GM12878 (cell line): ENCODE results near the gene GMDS. TPM values are rescaled to one million over a fixed set of nuclear protein-coding genes. Genes with fewer than 3 reads are reported as not detected.

Experiments
- ATAC-seq: fragments of 200-7000 bp; cut with Tn5 transposase; 3 replicates; pipeline ENCODE4 v1.9.1; 2020; ENCODE audit warnings: mild to moderate bottlenecking, moderate library complexity
- BruUV-seq: library from RNA; stranded (reverse); fragments of 400-500 nt; replicated peaks from 2 replicates; lab custom pipeline; 2021; lab: Mats Ljungman, UMichigan
- CTCF ChIA-PET: fragments of 300-600 bp; sonication (Branson Sonifier 250); formaldehyde crosslinking; extraction: SDS; loops from one replicate; lab custom pipeline; 2021; ENCODE audit warnings: inconsistent platforms; lab: Yijun Ruan, JAX
- POLR2A ChIA-PET: fragments of 350-600 bp; formaldehyde crosslinking; extraction: SDS; loops from one replicate; lab custom pipeline; 2021; ENCODE audit warnings: inconsistent platforms; lab: Charles Lee
- RAD21 ChIA-PET: fragments of 300-600 bp; sonication (Branson Sonifier 250); formaldehyde crosslinking; loops from one replicate; lab custom pipeline; 2023; ENCODE audit warnings: antibody characterized with exemption; ENCODE audit not compliant: unreplicated experiment; lab: Charles Lee
- SMC1A ChIA-PET: fragments of 300-600 bp; sonication (Branson Sonifier 250); formaldehyde crosslinking; loops from one replicate; lab custom pipeline; 2023; ENCODE audit not compliant: unreplicated experiment, uncharacterized antibody; lab: Charles Lee
- DNase-seq: peaks from one replicate; pipeline ENCODE4 v3.0.0-alpha.2; 2011; ENCODE audit warnings: low read depth, low spot score
- FAIRE-seq: peaks from 3 replicates; lab custom pipeline; 2011; peaks lifted over from hg19 to GRCh38; lab: Jason Lieb, UNC
- H2AFZ ChIP-seq: 2 replicates; pipeline ENCODE4 v1.6.0; 2011; ENCODE audit warnings: low read depth, low read length, control low read depth; ENCODE audit not compliant: control insufficient read depth
- H3K27ac ChIP-seq: 2 replicates; pipeline ENCODE4 v1.5.1; 2011; ENCODE audit warnings: control low read depth; ENCODE audit not compliant: control insufficient read depth, insufficient read depth
- H3K27me3 ChIP-seq, 2 experiments: replicated peaks in 1 of 2; 2 replicates each; pipeline versions ENCODE4 v1.6.0 to v1.6.1; 2011; ENCODE audit warnings: low read length in 1 of 2; ENCODE audit not compliant: control insufficient read depth in 2 of 2, insufficient read depth in 2 of 2
- H3K36me3 ChIP-seq, 2 experiments: 2 replicates each; pipeline ENCODE4 v1.5.1; 2011; ENCODE audit warnings: low read length in 1 of 2; ENCODE audit not compliant: control insufficient read depth in 2 of 2, insufficient read depth in 2 of 2
- H3K4me1 ChIP-seq: 2 replicates; pipeline ENCODE4 v1.6.1; 2011; ENCODE audit warnings: mild to moderate bottlenecking, low read length, moderate library complexity, mixed read lengths; ENCODE audit not compliant: control insufficient read depth, insufficient read depth
- H3K4me2 ChIP-seq: 2 replicates; pipeline ENCODE4 v1.6.0; 2011; ENCODE audit warnings: control low read depth; ENCODE audit not compliant: control insufficient read depth, insufficient read depth
- H3K4me3 ChIP-seq: fragments of 200-600 bp; sonication (generic); 2 replicates; pipeline ENCODE4 v1.5.1; 2016
- H3K79me2 ChIP-seq: 2 replicates; pipeline ENCODE4 v1.6.0; 2011; ENCODE audit warnings: low read length; ENCODE audit not compliant: control insufficient read depth, insufficient read depth
- H3K9ac ChIP-seq: 2 replicates; pipeline ENCODE4 v1.8.0; 2011; ENCODE audit warnings: low read length, control low read depth, mixed read lengths; ENCODE audit not compliant: control insufficient read depth, insufficient read depth
- H3K9me3 ChIP-seq: replicated peaks from 3 replicates; pipeline ENCODE4 v1.5.1; 2011; ENCODE audit warnings: mild to moderate bottlenecking, low read length; ENCODE audit not compliant: control insufficient read depth, insufficient read depth
- H4K20me1 ChIP-seq: 2 replicates; pipeline ENCODE4 v1.6.0; 2011; ENCODE audit not compliant: control insufficient read depth, insufficient read depth
- BCL11A ChIP-seq: IDR thresholded peaks from 2 replicates; pipeline ENCODE4 v1.6.1; 2011; ENCODE audit warnings: low read depth, low read length
- BCL3 ChIP-seq: IDR thresholded peaks from 2 replicates; pipeline ENCODE4 v1.6.1; 2011; ENCODE audit warnings: borderline replicate concordance, low read depth, mild to moderate bottlenecking, moderate library complexity, low read length; ENCODE audit not compliant: insufficient read depth, poor library complexity, severe bottlenecking
- BHLHE40 ChIP-seq, 2 experiments: fragments of 450-650 bp in 1 of 2; IDR thresholded peaks; 2 replicates each; pipeline ENCODE4 v1.6.1; 2011 to 2017; ENCODE audit warnings: low read depth in 2 of 2, borderline replicate concordance in 1 of 2, improper control_type of control experiment in 1 of 2, low read length in 1 of 2, mild to moderate bottlenecking in 1 of 2
- DPF2 ChIP-seq: fragments of 450-650 bp; IDR thresholded peaks from 2 replicates; pipeline ENCODE4 v1.6.1; 2017; ENCODE audit warnings: mild to moderate bottlenecking
- E2F4 ChIP-seq: IDR thresholded peaks from 2 replicates; pipeline ENCODE4 v1.6.1; 2012; ENCODE audit warnings: low read depth, low read length, improper control_type of control experiment
- HDAC2 ChIP-seq: fragments of 200-600 bp; sonication (generic); IDR thresholded peaks from 2 replicates; pipeline ENCODE4 v1.6.1; 2017
- HDGF ChIP-seq: fragments of 450-650 bp; IDR thresholded peaks from 2 replicates; pipeline ENCODE4 v1.6.1; 2016; ENCODE audit warnings: antibody characterized with exemption
- KDM1A ChIP-seq: fragments of 200-600 bp; sonication (generic); IDR thresholded peaks from 2 replicates; pipeline ENCODE4 v1.6.1; 2016; ENCODE audit warnings: borderline replicate concordance
- MTA3 ChIP-seq: IDR thresholded peaks from 2 replicates; pipeline ENCODE4 v1.6.1; 2012; ENCODE audit warnings: low read length, inconsistent platforms, borderline replicate concordance
- NRF1 ChIP-seq: conservative IDR thresholded peaks from 2 replicates; pipeline ENCODE4 v1.6.1; 2011; ENCODE audit warnings: mild to moderate bottlenecking, low read depth, low read length, improper control_type of control experiment
- POLR2AphosphoS5 ChIP-seq: IDR thresholded peaks from 2 replicates; pipeline ENCODE4 v1.6.1; 2011; ENCODE audit warnings: mild to moderate bottlenecking, low read length, inconsistent platforms
- RAD51 ChIP-seq: fragments of 450-650 bp; IDR thresholded peaks from 2 replicates; pipeline ENCODE4 v1.6.1; 2016; ENCODE audit warnings: moderate library complexity, mild to moderate bottlenecking, inconsistent platforms
- RUNX3 ChIP-seq: IDR thresholded peaks from 2 replicates; pipeline ENCODE4 v1.6.1; 2012; ENCODE audit warnings: low read length, inconsistent platforms
- SIX5 ChIP-seq: IDR thresholded peaks from 2 replicates; pipeline ENCODE4 v1.6.1; 2011; ENCODE audit warnings: mild to moderate bottlenecking, low read depth, low read length, moderate library complexity; ENCODE audit not compliant: severe bottlenecking
- WGBS: methylation state at CpG from one replicate; pipeline ENCODE4 v1.1.6; 2016; ENCODE audit warnings: low lambda C conversion rate; ENCODE audit not compliant: insufficient replicate concordance, insufficient coverage; ENCODE audit errors: missing lambda C conversion rate; 5-methylcytosine and 5-hydroxymethylcytosine counted together
- in situ Hi-C: fragments of 300-500 bp; cut with MboI; formaldehyde crosslinking; loops from 9 replicates; pipeline ENCODE4 v1.14.3; 2018; ENCODE audit warnings: mixed read lengths
- intact Hi-C: fragments of 100-400 bp; cut with micrococcal nuclease; formaldehyde crosslinking; loops from one replicate; pipeline ENCODE4 v1.14.2; 2022; ENCODE audit not compliant: unreplicated experiment
- polyA plus RNA-seq, 11 experiments: library from polyadenylated mRNA; depleted of rRNA in 4 of 11; unstranded in 6 of 11; stranded (reverse) in 5 of 11; fragments of >200 nt; fragmentation: Nextera tagmentation in 4 of 11; fragmentation: Illumina TruSeq in 1 of 11; extraction: Ambion mirVana in 4 of 11; extraction: Trizol in 1 of 11; gene quantifications; 1 replicate in 1 of 11; 2 replicates in 10 of 11; pipeline versions ENCODE4 v1.2.1 to v1.2.3, GENCODE V29; 2011 to 2016; ENCODE audit warnings: inconsistent platforms in 2 of 11, missing spikeins in 2 of 11, low read depth in 1 of 11
- total RNA-seq, 4 experiments: library from RNA; depleted of rRNA in 3 of 4; stranded (reverse); fragments of >200 nt in 3 of 4; fragmentation: Illumina TruSeq in 1 of 4; extraction: Trizol in 1 of 4; gene quantifications; 2 replicates each; pipeline versions ENCODE4 v1.2.1 to v1.2.3, GENCODE V29; 2013 to 2021

Gene GMDS
- total and polyA plus RNA-seq, 10 of the 15 experiments (the other 5 are each of a cell fraction or from before 2014, with no cell fraction given) = 0.61 to 53.8 (median 29.3) TPM

GRCh38 chr6:2126351-2126750 is 119.1 kb downstream of the GMDS start:
- H3K4me3 ChIP-seq = no peak overlapping the region
- POLR2A ChIA-PET = no interaction called here
- CTCF ChIA-PET = interaction anchor here (1.0 to 1.1 kb wide), 2 partner anchors 10 to 22 kb away, joined by 3 read pairs; no protein-coding TSS in a partner anchor
- H3K27ac ChIP-seq = no peak overlapping the region
- H3K79me2 ChIP-seq = no peaks in the 10 kb centered on the region
- H3K27me3 ChIP-seq = no peaks in the 10 kb centered on the region
- DNase-seq (no peak), ATAC-seq (no peak), FAIRE-seq (no peak)
- peaks cover 19% of the 10 kb centered on the region for H3K4me1 ChIP-seq
- RAD21 ChIA-PET = no interaction called here
- in situ Hi-C loops (no loop called here), intact Hi-C loops (no loop called here)
- 97% methylated on average over 6 of the region's 7 CpGs for WGBS
- H3K9ac ChIP-seq = no peak overlapping the region
- TF ChIP-seq MTA3 = no peak
- TF ChIP-seq RUNX3 = no peak
- no peak for TF ChIP-seq HDGF
- no peak for TF ChIP-seq E2F4
- no peak for TF ChIP-seq RAD51
- no peak overlapping the region for H3K4me2 ChIP-seq
- H3K36me3 ChIP-seq = no peaks in the 10 kb centered on the region
- no TSS peak for BruUV-seq
- H3K9me3 ChIP-seq = no peaks in the 10 kb centered on the region
- H4K20me1 ChIP-seq = no peaks in the 10 kb centered on the region
- SMC1A ChIA-PET = no interaction called here
- no peak overlapping the region for H2AFZ ChIP-seq

- FAIRE-seq (no peak), DNase-seq (no peak), ATAC-seq (no peak)
- no peak overlapping the region for H3K27ac ChIP-seq
- no peaks in the 10 kb centered on the region for H3K79me2 ChIP-seq
- H3K27me3 ChIP-seq = no peaks in the 10 kb centered on the region
- ChIA-PET CTCF (interaction anchor here (0.6 kb wide), 1 partner anchor 791 kb away, joined by 3 read pairs; no protein-coding TSS in a partner anchor), RAD21 (no interaction called here), SMC1A (no interaction called here), POLR2A (no interaction called here)
- no TSS peak for BruUV-seq
- no peak overlapping the region for H3K4me3 ChIP-seq
- in situ Hi-C loops = no loop called here
- no peak overlapping the region for H3K9ac ChIP-seq
- H2AFZ ChIP-seq = no peak overlapping the region
- intact Hi-C loops = no loop called here
- no peaks in the 10 kb centered on the region for H4K20me1 ChIP-seq
- 72% methylated on average over 3 of the region's 3 CpGs for WGBS
- peaks cover 19% of the 10 kb centered on the region for H3K4me1 ChIP-seq
- H3K36me3 ChIP-seq = no peaks in the 10 kb centered on the region
- no peak overlapping the region for H3K4me2 ChIP-seq
- no peaks in the 10 kb centered on the region for H3K9me3 ChIP-seq
- no peak for TF ChIP-seq SIX5
- TF ChIP-seq DPF2 = no peak
- no peak for TF ChIP-seq BCL11A
- TF ChIP-seq BHLHE40 (IDR thresholded peaks at IDR 0.05; ENCODE audit: borderline replicate concordance in 1 of 2, low read depth in 2 of 2, low read length in 1 of 2) = no peak
- TF ChIP-seq NRF1 = no peak
- TF ChIP-seq BCL3 = no peak
- no peak for TF ChIP-seq POLR2AphosphoS5
- TF ChIP-seq HDAC2 = no peak
- TF ChIP-seq KDM1A = no peak
These were observed 120.2 kb downstream of the GMDS start for GRCh38 chr6:2125158-2125557.
